Measurements from ENCODE around the gene SAPCD2.
"Not testable (repeated sequence)": the region's sequence is repeated elsewhere in the genome, so short reads cannot be mapped to it uniquely, and the experiment has no call there.

The SAPCD2 gene

GRCh38 chr9:137064027-137064879 is 6.1 kb downstream of the SAPCD2 start:
- peak overlapping the region; percentile 2; the same call in 1 of the 2 replicates for H3K27ac ChIP-seq
- TF ChIP-seq CTCF (conservative IDR thresholded peaks at IDR 0.05), result peak; percentile 97
- TF ChIP-seq ZFX (IDR thresholded peaks at IDR 0.05), result no peak

DNA sequence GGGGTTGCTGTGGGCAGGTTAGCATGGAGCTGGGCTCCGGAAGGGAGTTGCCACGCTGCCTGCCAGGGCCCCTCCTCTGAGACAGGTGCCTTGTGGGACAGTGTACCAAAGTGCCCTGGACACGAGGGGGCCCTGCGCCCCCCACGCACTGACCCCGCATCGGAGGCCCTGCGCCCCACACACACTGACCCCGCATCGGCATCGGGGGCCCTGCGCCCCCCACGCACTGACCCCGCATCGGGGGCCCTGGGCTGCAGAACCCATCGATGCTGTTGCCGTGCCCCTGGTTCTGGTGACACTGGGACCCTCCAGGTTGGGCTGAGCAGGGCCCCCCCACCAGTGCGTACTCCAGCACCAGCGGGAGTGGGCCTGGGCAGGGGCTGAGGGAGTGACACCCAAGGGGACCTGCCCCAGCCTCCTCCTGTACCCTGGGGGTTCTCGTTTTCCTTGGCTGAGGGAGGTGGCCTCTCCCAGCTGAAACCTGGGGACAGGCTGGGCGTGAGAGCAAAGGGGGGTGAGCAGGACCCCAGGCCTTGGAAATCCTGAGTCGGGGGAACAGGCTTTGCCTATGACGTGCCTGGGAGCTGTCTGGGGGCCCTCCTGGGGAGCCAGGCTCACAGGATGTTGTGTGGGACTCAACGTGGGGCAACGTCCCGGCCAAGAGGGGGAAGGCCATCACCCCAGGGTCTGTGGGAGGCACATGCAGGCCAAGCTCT is 6.9 kb downstream of the SAPCD2 start:
- peak overlapping the region; percentile 2; the same call in 1 of the 2 replicates for H3K27ac ChIP-seq

GRCh38 chr9:137062798-137063197 is 7.6 kb downstream of the SAPCD2 start:
- H3K27ac ChIP-seq, result not testable (repeated sequence)

More for the DNA sequence above, 6.9 kb downstream of the SAPCD2 start:
- TF ChIP-seq ZFX (IDR thresholded peaks at IDR 0.05) (no peak), CTCF (conservative IDR thresholded peaks at IDR 0.05) (no peak)

- no peak overlapping the region for H3K27ac ChIP-seq
These were observed 8.0 kb downstream of the SAPCD2 start for GRCh38 chr9:137062384-137062783.

DNA sequence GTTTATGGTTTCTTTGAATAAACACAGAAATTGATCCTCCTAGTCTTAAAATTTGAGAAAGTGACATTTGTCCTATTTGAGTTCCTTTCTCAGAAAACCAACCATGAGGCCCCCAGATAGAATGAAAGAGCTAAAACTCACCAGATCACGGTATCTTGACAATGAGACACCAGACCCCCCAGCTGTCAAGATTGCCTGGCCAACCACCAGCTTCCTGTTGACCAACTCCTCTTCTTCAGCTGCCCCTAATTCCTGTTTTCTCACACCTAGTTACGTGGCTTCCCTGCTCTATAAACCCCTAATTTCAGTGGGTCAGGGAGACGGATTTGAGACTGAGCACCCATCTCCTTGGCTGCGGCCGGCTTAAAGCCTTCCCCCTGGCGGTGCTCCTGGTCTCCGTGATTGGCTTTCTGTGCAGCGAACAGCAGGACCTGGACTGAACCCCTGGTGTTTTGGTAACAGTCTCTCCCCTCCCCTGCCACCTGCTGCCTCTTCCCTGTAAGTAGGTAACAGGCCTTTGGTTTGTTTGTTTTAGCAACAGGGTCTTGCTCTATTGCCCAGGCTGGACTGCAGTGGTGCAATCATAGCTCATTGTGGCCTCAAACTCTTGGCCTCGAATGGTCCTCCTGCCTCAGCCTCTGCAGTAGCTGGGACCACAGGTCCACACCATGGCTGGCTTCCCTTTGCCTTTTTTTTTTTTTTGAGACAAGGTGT is 11.7 kb downstream of the SAPCD2 start:
- no peak for TF ChIP-seq ZFX (IDR thresholded peaks at IDR 0.05)
- no peak for TF ChIP-seq CTCF (conservative IDR thresholded peaks at IDR 0.05)
- H3K27ac ChIP-seq, result peak overlapping the region; percentile 63; the same call in 1 of the 2 replicates

More at GRCh38 chr9:137062384-137062783, 8.0 kb downstream of the SAPCD2 start:
- TF ChIP-seq CTCF (conservative IDR thresholded peaks at IDR 0.05), result no peak
- no peak for TF ChIP-seq ZFX (IDR thresholded peaks at IDR 0.05)

DNA sequence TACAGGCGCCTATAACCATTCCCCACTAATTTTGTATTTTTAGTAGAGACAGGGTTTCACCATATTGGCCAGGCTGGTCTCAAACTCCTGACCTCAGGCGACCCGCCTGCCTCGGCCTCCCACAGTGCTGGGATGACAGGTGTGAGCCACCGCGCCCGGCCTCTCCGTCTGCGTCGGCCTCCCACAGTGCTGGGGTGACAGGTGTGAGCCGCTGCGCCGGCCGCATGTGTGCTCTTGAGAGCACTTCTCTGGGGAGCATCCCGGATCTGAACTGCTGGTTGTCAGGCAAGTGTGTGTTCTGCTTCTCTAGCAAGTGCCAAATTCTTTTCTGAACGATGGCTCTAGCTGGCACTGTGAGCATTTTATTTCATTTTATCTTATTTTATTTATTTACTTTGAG is 12.8 kb downstream of the SAPCD2 start:
- H3K27ac ChIP-seq, result peak overlapping the region; percentile 63
- no peak for TF ChIP-seq ZFX (IDR thresholded peaks at IDR 0.05)
- TF ChIP-seq CTCF (conservative IDR thresholded peaks at IDR 0.05), result no peak

DNA sequence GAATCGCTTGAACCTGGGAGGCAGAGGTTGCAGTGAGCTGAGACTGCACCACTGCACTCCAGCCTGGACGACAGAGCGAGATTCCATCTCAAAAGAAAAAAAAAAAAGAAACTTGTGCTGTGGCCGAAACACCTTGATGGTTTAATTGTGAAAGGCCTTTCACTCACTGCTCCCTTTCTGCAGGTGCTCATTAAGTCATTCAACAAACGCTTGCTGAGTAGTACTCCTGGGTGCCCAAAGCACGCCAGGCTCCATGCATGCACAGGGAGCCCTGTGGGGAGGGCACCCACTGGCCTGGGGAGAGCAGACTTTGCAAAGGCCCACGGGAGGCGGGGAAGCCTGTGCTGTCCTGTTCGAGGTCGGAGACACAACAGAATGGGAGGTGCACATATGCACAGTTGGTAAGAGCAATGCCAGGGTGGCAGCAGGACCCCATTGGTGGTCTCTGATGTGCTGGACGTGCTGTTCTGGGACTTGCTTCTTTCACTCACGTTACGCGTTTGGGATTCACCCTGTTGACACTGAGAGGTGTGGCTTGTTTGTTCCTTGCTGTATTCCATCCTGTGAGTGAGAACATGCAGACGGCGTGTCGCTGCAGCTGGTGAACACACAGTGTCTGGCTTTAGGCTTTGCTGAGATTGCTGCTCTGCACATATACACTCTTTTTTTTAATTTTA is 13.5 kb downstream of the SAPCD2 start:
- peak overlapping the region; percentile 63 for H3K27ac ChIP-seq
- TF ChIP-seq ZFX (IDR thresholded peaks at IDR 0.05) (no peak), CTCF (conservative IDR thresholded peaks at IDR 0.05) (no peak)
